Stimulated activated CD4-positive, alpha-beta T cell treated with anti-CD3 and anti-CD28 coated beads, Interleukin-1b, Interleukin-23, amount 100 ng/mL, for 4 hours (primary cell): ENCODE results near the gene GNAL.
"Not testable (repeated sequence)": the region's sequence is repeated elsewhere in the genome, so short reads cannot be mapped to it uniquely, and the experiment has no call there.

Experiments
- DNase-seq, 2 donors: peaks; one replicate each; pipeline ENCODE4 v3.0.0-alpha.2; 2020; ENCODE audit warnings: low read depth in 2 of 2

Gene GNAL

DNA sequence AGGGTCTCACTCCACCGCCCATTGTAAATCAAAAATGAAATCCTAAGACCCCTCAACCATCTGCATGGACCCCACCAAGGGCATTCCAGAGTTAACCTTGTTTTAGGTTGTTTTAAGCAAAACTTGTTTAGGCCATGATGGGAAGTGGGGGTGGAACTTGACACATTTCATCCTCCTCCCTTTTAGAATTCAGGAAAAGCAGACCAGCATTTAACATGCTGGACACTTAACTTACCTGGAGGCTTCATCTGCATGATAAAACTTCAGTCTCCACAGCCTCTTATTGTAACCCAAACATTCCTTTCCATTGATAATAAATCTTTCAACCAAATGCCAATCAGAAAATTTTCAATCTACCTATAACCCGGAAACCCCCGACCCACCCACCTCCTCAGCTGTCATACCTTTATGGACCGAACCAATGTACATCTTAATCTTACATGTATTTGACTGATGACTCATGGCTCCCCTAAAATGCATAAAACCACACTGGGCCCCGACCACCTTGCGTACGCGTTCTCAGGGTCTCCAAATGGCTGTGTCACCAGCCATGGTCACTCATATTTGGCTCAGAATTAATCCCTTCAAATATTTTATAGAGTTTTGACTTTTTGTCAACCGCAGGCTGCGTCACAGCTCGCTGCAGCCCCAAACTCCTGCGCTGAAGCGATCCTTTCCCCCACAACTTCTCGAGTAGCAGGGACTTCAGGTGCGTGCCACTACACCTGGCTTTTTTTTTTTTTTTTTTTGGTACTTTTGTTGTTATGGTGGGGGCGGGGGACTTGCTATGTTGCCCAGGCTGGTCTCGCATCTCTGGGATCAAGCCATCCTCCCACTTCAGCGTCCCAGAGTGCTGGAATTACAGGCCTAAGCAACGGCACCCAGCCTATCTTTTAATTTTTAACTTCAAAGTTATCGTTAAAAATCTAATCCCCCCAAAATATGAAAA lies 218.1 kb downstream of the GNAL start:
- no peak for DNase-seq

DNA sequence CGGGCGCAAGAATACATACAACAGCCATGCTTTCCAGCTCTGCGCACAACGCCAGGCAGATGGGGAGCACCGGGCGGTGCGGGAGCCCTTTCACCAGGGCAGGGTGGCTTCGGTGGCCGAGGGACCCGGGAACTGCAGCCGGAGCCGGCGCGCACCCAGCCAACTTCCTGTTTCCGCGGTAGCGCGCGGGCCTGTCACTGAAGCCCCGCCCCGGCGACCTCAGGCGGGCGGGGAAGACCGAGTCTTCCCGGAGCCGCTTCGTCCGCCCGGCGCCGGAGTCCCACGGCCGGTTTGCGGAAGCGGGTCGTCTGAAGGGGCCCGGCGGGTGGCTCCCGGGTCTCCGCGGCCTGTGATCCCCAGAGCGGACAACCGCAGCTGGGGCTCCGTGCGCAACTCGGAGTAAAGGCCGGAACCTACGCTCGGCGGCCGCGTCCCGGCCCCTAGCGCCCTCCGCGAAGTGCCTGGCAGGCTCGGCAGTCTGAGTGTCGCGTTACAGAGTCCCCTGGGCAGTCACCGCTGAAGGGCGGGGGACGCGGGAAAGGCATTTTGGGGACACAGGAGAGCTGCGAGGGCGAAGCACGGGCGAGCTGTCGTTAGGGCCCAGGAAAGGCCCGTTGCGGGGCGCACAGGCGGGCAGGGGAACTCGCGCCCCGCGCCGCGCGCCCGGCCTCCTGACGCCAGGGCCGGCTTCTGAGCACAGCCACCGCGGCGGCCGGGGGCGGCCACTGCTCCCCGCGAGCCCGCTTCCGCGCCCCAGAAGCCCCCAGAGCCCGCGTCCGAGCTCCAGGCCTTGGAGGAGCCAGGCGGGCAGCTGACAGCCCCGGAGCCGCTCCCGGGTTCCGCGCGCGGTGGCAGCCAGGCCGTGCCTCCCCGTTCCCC lies 219.4 kb downstream of the GNAL start, which contains the start of gene MPPE1:
TSS of gene MPPE1 (minus strand) at position 136 of the 879 bp plus-strand sequence. CDS start 11,053 bp downstream, outside the sequence.
- DNase-seq: peak; percentile 64 to 84

DNA sequence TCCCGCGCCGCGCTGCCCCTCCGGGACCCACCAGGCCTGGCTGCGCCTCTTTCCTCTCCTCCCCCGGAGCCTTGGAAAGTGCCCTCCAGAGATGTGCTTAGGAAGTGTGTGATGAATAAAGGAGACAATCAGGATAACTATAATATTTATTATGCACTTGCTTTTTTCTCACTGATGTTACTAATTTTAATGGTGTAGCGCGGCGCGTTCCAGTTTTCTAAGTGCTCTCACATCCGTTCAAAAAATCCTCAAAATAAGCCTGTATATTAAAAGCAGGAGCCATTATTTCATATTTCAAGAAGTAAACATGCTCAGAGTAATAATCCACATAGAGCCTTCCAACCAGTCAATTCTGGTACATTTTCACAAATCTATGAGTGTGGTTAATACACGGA lies 220.0 kb downstream of the GNAL start:
- DNase-seq: peak; percentile 13 to 42

DNA sequence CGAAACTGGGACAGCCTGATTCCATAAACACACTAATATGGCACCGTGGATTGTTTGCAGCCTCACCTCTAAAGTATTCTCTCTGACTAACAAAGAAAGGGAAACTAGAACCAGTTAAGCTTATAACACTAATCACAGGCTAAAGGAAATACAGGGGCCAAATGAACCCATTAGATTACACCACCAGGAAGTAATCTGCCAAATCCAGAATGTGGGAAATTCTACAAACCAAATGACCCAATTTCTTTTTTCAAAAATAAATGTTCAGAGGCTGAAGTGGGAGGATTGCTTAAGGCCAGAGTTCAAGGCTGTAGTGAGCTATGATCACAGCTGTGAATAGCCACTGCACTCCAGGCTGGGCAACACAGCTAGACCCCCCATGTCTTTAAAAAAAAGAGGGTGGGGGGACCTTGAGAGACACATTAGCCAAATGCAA lies 220.5 kb downstream of the GNAL start:
- no peak for DNase-seq

DNA sequence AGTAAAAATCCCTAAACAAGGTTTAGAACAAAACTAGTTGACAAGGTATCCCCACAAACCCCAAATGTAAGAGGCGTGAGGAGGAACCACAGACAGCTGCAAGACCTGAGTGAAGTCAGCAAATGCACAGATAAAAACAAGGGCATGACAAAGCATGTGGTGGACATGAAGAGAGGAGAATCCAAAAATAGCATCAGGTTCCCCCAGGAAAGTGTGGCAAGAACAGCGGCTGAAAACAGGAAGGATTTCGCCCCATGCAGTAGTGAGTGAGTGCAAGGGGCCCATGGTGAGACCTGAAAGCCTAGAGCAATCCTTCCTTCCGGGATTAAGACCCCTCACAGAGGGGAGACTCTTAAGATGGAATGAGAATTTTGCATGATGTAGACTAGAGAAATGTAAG lies 227.8 kb downstream of the GNAL start:
- not testable (repeated sequence) for DNase-seq

DNA sequence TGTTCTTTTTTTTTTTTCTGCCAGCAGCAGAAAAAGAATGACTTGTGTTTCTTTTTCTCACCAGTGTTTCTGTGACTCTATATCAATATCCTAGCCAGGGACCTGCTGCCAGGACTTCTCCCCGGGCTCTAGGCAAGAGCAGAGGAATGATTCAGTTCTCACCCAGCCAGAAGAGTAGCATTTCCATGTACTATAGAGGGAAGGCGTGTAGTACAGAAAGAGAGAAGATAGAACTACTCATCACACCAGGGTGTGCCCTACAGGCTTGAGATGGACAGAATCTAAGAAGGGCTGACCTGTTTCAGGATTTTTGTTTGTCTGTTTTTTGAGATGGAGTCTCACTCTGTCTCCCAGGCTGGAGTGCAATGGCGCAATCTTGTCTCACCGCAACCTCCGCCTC lies 230.5 kb downstream of the GNAL start:
- DNase-seq: not testable (repeated sequence)

DNA sequence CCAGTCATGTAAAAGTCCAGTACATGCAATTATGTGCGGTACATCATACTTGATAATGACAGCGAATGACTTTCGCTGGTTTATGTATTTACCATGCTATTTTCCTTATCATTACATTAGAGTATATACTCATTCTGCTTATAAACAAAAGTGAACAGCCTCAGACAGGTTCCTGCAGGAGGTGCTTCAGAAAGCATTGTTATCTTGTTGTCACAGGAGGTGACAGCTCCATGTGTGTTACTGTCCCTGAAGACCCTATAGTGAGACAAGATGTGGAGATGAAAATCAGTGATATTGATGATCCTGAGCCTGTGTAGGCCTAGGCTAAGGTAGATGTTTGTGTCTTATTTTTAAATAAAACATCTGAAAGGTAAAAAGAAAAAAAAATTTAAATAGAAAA lies 234.4 kb downstream of the GNAL start:
- no peak for DNase-seq

DNA sequence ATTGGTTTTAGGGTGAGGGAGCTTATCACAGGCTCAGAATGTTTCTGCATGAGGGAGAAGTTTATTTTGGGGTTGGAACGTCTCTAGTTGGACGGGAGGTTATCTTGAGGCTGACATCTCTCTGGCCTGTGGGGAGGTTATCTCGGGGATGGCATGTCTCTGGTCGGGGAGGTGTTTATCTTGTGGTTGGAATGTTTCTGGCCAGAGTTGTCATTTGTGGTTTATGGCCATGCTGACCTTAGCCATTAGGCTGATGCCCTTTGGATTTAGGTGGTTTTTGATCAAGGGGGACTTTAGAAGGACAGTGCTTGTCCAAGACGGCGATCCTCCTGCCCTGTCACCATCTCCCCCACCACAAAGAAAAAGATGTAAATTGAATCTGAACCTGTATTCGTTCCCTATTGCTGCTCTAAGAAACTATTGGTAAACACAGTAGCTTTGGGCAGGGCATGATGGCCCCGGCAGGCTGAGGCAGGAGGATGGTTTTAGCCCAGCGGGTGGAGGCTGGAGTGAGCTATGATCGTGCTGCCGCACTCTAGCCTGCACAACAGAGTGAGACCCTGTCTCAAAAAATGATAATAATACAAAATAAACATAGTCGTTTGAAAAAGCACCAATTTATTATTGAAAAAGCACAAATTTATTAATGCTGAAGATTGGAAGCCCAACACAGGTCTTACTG lies 236.9 kb downstream of the GNAL start:
- DNase-seq: no peak

DNA sequence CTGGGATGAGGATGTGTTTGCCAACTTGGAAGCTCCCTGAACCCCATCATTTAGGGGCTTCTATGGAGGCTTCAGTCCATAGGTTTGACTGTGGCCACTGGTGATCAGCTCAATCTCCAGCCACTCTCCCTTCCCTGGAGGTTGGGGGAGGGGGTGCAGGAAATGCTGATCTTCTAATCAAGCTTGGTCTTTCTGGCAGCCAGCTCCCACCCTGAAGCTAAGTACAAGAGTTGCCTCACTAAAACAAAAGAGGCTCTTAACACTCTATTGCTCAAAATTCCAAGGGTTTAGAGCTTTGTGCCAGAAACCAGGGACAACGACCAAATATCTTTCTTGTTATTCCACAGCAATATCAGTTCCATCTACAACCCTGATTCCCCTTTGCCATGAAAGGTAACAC lies 238.4 kb downstream of the GNAL start:
- DNase-seq: no peak

DNA sequence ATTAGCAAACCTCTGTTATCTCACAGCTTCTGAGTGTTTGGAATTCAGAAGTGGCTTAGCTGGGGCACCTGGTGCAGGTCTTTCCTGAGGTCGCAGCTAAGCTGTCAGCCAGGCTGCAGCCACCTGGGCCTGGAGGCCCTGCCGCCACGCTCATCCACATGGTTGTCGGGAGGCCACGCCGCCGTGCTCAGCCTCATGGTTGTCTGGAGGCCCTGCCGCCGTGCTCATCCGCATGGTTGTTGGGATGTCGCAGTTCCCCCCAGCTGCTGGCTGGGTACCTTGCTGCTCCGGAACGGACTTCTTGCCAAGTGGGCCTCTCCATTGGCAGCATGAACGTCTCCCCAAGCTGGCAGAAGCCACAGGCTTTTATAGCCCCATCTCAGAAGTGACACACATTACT lies 243.3 kb downstream of the GNAL start:
- no peak for DNase-seq
